ENCODE measurements around the gene C11orf21. TPM values are rescaled to one million over a fixed set of nuclear protein-coding genes. Genes with fewer than 3 reads are reported as not detected.

The C11orf21 gene
- total RNA-seq, 1 donor from 2014 or later: not detected

DNA sequence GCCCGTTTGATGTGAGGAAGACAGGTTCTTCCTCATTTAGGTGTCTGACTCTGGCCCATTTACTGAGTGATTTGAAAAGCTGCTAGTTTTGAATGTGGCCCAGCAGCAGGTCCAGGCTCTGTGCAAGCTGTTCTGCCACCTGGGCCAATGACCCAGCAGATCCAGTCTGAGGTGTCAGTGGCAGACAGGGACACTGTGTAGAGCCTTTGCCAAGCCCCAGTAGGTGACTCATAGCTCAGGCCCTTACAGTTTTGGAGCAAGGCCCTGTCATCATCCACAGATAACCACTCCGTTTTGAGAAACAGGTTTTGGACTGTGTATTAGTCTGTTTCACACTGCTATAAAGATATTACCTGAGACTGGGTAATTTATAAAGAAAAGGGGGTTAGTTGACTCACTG is 24.0 kb upstream of the C11orf21 start:
- no peaks in the 10 kb centered on the region for H3K4me1 ChIP-seq (ENCODE audit: insufficient read depth, low read length)
- no peak overlapping the region for H3K27ac Mint-ChIP-seq (ENCODE audit: unreplicated experiment)
- H3K4me1 Mint-ChIP-seq (ENCODE audit: low read depth, unreplicated experiment): no peaks in the 10 kb centered on the region
- no peaks in the 10 kb centered on the region for H3K79me2 ChIP-seq (ENCODE audit: insufficient read depth, low read length)
- H3K4me2 ChIP-seq (ENCODE audit: low read length): no peak overlapping the region
- no peak overlapping the region for H3K4me3 ChIP-seq (ENCODE audit: insufficient read depth, low read depth, low read length)
- H3K36me3 Mint-ChIP-seq (ENCODE audit: low read depth, unreplicated experiment): peaks cover 4% of the 10 kb centered on the region
- no peaks in the 10 kb centered on the region for H4K20me1 ChIP-seq (ENCODE audit: insufficient read depth, low read length)
- FAIRE-seq (no peak), DNase-seq (ENCODE audit: low read depth) (peak; percentile 40)
- peaks cover 17% of the 10 kb centered on the region for H3K9me3 Mint-ChIP-seq (ENCODE audit: unreplicated experiment)
- H3K9me3 ChIP-seq (ENCODE audit: insufficient read depth, low read depth, low read length): peaks cover 4% of the 10 kb centered on the region
- H3K27me3 Mint-ChIP-seq (ENCODE audit: low read depth, unreplicated experiment): peaks cover 35% of the 10 kb centered on the region
- H3K4me3 Mint-ChIP-seq (ENCODE audit: unreplicated experiment): no peak overlapping the region
- TF ChIP-seq, protein P1, sequence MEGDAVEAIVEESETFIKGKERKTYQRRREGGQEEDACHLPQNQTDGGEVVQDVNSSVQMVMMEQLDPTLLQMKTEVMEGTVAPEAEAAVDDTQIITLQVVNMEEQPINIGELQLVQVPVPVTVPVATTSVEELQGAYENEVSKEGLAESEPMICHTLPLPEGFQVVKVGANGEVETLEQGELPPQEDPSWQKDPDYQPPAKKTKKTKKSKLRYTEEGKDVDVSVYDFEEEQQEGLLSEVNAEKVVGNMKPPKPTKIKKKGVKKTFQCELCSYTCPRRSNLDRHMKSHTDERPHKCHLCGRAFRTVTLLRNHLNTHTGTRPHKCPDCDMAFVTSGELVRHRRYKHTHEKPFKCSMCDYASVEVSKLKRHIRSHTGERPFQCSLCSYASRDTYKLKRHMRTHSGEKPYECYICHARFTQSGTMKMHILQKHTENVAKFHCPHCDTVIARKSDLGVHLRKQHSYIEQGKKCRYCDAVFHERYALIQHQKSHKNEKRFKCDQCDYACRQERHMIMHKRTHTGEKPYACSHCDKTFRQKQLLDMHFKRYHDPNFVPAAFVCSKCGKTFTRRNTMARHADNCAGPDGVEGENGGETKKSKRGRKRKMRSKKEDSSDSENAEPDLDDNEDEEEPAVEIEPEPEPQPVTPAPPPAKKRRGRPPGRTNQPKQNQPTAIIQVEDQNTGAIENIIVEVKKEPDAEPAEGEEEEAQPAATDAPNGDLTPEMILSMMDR (IDR thresholded peaks at IDR 0.05; ENCODE audit: insufficient read depth, low read depth, low read length): no peak
- TF ChIP-seq EZH2 (IDR thresholded peaks at IDR 0.05; ENCODE audit: insufficient read depth, low read length): no peak
- H3K27me3 ChIP-seq (ENCODE audit: insufficient read depth, low read length): peaks cover 6% of the 10 kb centered on the region
- H2AFZ ChIP-seq (ENCODE audit: low read depth, low read length): no peak overlapping the region
- no peak overlapping the region for H3K27ac ChIP-seq (ENCODE audit: low read depth, low read length)
- H3K9ac ChIP-seq (ENCODE audit: low read length): no peak overlapping the region
- H3K36me3 ChIP-seq (ENCODE audit: insufficient read depth, low read length): no peaks in the 10 kb centered on the region

DNA sequence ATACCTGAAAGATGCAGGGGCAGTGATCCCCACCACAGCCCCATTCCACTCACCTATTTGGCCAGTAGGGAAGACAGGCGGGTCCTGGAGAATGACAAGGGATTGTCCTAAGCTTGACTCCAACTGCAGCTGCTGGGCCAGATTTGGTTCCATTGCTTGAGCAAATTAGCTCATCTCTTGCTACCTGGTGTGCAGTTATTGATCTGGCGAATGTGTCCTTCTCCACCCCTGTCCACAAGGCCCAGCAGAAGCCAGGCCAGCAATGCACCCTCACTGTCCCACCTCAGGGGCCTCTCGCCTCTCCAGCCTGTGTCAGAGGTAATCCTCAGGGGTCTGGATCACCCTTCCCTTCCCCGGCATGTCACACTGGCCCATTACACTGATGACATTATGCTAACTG is 23.4 kb upstream of the C11orf21 start:
- Histone ChIP-seq H3K4me3 (ENCODE audit: insufficient read depth, low read depth, low read length) (no peak overlapping the region), H3K9me3 (ENCODE audit: insufficient read depth, low read depth, low read length) (peaks cover 2% of the 10 kb centered on the region), H3K79me2 (ENCODE audit: insufficient read depth, low read length) (no peaks in the 10 kb centered on the region), H3K27me3 (ENCODE audit: insufficient read depth, low read length) (peaks cover 6% of the 10 kb centered on the region), H3K9ac (ENCODE audit: low read length) (no peak overlapping the region), H3K4me2 (ENCODE audit: low read length) (no peak overlapping the region), H3K27ac (ENCODE audit: low read depth, low read length) (no peak overlapping the region), H3K36me3 (ENCODE audit: insufficient read depth, low read length) (no peaks in the 10 kb centered on the region), H4K20me1 (ENCODE audit: insufficient read depth, low read length) (no peaks in the 10 kb centered on the region), H2AFZ (ENCODE audit: low read depth, low read length) (no peak overlapping the region), H3K4me1 (ENCODE audit: insufficient read depth, low read length) (no peaks in the 10 kb centered on the region)
- no peak overlapping the region for H3K27ac Mint-ChIP-seq (ENCODE audit: unreplicated experiment)
- no peak overlapping the region for H3K4me3 Mint-ChIP-seq (ENCODE audit: unreplicated experiment)
- H3K4me1 Mint-ChIP-seq (ENCODE audit: low read depth, unreplicated experiment): no peaks in the 10 kb centered on the region
- TF ChIP-seq EZH2 (IDR thresholded peaks at IDR 0.05; ENCODE audit: insufficient read depth, low read length): no peak
- TF ChIP-seq, protein P1 (IDR thresholded peaks at IDR 0.05; ENCODE audit: insufficient read depth, low read depth, low read length): no peak
- peaks cover 13% of the 10 kb centered on the region for H3K9me3 Mint-ChIP-seq (ENCODE audit: unreplicated experiment)
- DNase-seq (ENCODE audit: low read depth) (no peak), FAIRE-seq (no peak)
- H3K27me3 Mint-ChIP-seq (ENCODE audit: low read depth, unreplicated experiment): peaks cover 41% of the 10 kb centered on the region
- H3K36me3 Mint-ChIP-seq (ENCODE audit: low read depth, unreplicated experiment): peaks cover 4% of the 10 kb centered on the region

DNA sequence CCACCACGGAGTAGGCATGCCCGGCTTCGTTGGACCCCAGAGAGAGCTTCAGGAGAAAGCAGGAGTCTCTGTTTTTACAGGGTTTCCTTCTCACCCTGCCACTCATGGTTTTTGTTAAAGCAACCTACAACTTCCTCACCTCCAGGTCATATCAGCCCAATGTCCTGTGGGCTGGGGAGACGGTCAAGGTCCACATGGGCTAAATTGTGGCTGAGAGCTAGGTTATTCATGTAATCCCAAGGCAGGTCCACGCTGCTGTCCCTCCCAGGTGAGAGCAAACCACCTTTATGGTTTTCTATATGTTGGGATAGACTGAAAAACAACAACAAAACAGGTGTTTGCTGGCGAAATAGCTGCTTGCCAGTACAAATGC is 19.6 kb upstream of the C11orf21 start:
- Histone ChIP-seq H2AFZ (ENCODE audit: low read depth, low read length) (no peak overlapping the region), H3K4me3 (ENCODE audit: insufficient read depth, low read depth, low read length) (no peak overlapping the region), H3K9me3 (ENCODE audit: insufficient read depth, low read depth, low read length) (no peaks in the 10 kb centered on the region), H3K27me3 (ENCODE audit: insufficient read depth, low read length) (no peaks in the 10 kb centered on the region), H3K4me2 (ENCODE audit: low read length) (no peak overlapping the region), H3K79me2 (ENCODE audit: insufficient read depth, low read length) (no peaks in the 10 kb centered on the region), H3K9ac (ENCODE audit: low read length) (no peak overlapping the region), H4K20me1 (ENCODE audit: insufficient read depth, low read length) (no peaks in the 10 kb centered on the region), H3K36me3 (ENCODE audit: insufficient read depth, low read length) (no peaks in the 10 kb centered on the region), H3K27ac (ENCODE audit: low read depth, low read length) (no peak overlapping the region), H3K4me1 (ENCODE audit: insufficient read depth, low read length) (no peaks in the 10 kb centered on the region)
- Mint-ChIP-seq H3K4me1 (ENCODE audit: low read depth, unreplicated experiment) (no peaks in the 10 kb centered on the region), H3K27ac (ENCODE audit: unreplicated experiment) (no peak overlapping the region), H3K4me3 (ENCODE audit: unreplicated experiment) (no peak overlapping the region), H3K27me3 (ENCODE audit: low read depth, unreplicated experiment) (peaks cover 48% of the 10 kb centered on the region), H3K9me3 (ENCODE audit: unreplicated experiment) (peaks cover 13% of the 10 kb centered on the region), H3K36me3 (ENCODE audit: low read depth, unreplicated experiment) (peaks cover 8% of the 10 kb centered on the region)
- no peak for FAIRE-seq
- TF ChIP-seq, protein P1 (IDR thresholded peaks at IDR 0.05; ENCODE audit: insufficient read depth, low read depth, low read length): no peak
- TF ChIP-seq EZH2 (IDR thresholded peaks at IDR 0.05; ENCODE audit: insufficient read depth, low read length): no peak
- no peak for DNase-seq (ENCODE audit: low read depth)

Data from astrocyte (in vitro differentiated cells and primary cell).